Left forelimb (tissue), 1 donor: ENCODE measurements around the gene FRMD1.

ENCODE experiments used
- DNase-seq: peaks from one replicate; pipeline ENCODE4 v3.0.0-alpha.2; 2018; ENCODE audit warnings: low spot score

Gene FRMD1

DNA sequence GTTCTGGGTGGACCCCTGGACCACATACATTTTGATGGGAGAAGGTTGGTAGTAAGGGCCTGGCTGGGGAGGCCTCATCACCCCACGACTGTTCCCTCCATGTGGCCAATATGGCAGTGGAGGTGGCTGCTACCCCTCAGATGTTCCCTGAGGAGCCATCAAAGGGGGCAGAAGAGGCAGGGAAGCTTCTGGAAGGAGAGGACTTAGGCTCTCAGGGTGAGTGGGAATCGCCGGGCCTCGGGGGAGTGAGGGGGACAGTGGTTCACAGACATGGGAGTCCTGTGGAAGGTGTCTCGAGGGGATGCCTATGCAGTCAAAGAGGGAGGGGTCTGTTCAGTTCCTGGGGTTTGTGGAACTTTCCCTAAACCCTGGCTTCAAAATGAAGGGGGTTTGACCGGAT lies 32.9 kb upstream of the FRMD1 start:
- DNase-seq = no peak

DNA sequence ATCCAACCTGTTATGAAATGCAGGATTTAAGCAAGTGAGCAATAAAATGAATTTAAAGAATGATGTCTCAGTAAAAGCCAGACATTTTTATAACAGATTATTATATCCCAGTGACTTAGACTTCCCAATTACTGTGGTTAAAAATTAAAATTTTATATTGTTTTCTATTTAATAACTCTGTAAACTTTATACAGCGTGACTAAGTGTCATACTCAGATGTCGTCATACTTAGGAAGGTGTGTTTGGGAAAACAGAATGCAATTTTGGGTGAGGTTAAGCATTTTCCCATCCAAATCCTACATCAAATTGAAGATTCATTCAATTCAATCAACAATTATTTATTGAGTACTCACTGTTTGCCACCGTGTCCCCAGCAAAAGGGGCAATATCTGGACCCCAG lies 31.4 kb upstream of the FRMD1 start:
- DNase-seq = no peak

DNA sequence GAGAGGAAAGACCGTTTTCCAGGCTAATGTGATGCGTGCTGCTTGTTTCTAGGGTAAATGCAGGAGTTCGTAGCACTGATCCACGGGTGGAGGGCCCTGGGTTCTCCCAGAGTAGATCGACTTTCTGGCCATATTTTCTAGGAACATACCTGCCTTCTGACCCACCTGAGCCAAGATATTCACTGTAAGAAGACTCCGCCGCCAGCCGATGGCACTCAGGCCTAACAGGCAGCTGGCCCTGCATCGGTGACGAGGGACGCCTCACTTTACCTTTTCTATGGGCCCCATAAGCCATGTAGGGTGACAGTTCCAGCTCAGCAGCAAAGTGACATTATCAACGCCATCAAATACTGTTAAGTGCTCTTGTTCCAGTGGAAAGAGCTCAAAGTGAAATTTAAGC lies 30.2 kb upstream of the FRMD1 start:
- DNase-seq = no peak

DNA sequence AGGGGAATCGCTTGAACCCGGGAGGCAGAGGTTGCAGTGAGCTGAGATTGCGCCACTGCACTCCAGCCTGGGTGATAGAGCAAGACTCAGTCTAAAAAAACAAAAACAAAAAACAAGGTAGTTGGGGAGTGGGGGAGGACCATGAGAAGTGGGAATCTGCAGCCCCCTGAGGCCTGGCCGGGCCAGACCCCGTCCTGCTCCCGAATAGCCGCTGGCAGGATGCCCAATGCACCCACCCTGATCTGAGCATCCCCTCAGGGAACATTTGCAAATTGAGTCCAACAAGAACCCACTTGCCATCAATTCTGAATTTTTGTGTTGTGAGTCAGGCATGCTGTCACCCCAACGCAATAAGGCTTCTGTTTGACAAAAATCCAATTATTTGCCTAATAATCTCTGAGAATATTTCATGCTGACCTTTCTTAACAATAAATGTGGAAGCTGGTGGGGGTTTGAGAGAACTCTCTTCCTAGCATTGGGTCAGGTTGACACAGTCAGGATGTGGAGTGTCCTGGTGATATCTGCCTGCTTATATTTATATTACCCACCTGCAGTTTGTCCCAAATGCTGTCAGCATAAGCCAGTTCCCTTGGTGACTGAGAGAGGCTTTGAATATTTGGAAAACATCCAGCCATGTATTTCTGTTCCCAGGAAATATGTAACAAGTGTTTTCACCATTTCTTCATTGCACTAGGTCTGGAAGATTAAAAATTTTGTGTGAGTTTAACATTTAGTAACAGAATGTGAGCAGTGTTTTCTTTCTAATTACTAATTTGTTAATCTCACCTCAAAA lies 28.4 kb upstream of the FRMD1 start:
- no peak for DNase-seq

DNA sequence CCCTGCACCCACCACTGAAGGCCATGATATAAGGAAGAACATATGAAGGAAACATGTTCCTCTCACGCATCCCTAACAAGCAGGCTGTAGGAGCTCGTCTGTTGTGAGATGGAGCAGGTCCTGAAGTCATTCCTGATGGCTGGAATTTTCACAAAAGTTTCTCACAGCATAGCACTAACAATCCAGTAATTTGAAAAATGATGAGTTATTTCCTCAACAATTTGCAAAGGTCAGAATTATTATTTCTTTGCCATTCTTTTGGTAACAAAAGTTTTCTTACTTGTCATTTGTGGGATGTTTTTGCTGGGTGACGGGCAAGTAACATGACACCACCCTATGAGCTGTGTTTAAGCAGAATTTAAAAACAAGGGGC lies 27.6 kb upstream of the FRMD1 start:
- no peak for DNase-seq

DNA sequence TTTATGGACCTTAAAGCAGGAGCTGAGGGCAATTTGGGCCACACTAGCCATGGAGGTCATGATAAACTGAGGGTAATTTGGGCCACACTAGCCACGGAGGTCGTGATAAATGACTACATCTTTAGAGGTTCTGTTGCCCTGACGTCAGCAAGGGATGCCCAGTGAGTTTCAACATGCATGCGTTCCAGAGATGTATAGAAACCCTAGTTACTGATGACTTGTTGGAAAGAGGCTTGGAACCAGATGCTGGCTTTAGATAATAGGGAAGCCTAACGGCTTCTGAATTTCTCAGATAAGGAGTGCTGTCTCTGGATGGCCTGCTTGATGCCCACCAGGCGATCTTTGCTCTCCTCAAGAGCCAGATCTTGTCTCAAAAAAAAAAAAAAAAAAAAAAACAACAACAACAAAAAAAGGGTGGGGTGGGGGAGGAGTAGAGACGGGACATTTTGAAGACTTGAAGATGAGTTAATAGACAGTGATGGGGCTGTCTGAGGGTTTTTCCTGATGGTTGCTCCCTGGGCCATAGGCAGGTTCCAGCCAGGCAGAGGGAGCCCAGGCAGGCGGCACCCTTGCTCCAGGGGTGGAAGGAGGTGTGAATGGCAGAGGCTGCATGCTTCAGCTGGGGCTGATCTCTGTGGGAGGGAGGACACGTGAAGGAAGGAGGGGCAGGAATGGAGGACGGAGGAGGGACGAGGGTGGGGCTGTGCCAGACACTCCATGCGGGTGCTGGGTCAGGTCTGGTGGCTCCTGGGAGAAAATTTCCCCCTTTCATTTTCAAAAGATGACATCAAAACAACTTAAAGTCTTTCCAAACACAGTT lies 27.0 kb upstream of the FRMD1 start:
- no peak for DNase-seq

DNA sequence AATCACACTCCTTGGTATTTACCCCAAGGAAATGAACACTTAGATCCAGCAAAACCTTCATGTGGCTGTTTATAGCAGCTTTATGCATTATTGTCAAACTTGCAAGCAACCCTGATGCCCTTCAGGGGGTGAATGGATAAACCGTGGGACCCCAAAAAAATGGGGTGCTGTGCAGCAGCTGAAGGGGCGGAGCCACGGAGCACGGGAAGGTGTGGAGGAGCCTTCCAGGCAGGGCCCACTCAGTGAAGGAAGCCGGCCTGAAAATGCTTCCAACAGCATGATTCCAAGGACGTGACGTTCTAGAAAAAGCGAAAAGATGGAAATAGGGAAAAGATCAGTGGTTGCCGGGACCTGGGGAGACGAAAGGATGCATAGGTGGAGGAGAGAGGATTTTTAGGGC lies 25.6 kb upstream of the FRMD1 start:
- DNase-seq = no peak

DNA sequence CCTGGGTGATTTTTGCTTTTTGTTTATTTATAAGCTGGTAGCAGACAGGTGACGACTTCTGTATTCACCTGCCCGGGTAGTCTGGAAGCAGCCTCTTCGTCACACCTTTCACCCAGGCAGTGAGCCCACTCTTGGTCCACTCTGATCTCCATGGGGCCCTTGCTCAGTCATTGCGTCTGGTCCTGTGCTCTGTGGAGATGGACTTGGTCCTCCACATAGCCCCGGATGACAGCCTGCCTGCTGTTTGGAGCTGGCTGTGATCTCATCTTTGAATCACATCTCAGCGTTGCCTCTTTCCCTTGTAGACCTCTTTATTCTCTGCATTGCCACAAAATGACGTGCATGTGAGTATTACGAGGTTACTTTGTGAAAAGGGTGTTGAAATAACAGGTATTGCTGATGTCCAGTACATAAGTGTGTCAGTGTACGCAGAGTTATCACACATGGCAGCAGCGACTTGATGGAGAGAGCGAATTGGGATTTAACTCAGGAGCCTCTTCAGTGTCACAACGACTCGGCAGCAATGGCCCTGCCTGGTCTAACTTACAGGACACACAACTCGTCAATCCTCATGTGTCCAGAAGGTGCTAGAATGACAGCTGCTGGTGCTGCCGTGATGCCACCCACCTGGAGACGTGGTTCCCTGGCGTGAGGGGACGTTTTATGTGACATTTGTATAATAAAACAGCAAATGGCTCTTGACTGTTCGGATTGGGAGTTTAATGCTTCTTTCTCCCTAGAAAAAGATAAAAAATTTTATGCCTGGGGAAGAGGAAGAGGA lies 24.2 kb upstream of the FRMD1 start:
- no peak for DNase-seq

DNA sequence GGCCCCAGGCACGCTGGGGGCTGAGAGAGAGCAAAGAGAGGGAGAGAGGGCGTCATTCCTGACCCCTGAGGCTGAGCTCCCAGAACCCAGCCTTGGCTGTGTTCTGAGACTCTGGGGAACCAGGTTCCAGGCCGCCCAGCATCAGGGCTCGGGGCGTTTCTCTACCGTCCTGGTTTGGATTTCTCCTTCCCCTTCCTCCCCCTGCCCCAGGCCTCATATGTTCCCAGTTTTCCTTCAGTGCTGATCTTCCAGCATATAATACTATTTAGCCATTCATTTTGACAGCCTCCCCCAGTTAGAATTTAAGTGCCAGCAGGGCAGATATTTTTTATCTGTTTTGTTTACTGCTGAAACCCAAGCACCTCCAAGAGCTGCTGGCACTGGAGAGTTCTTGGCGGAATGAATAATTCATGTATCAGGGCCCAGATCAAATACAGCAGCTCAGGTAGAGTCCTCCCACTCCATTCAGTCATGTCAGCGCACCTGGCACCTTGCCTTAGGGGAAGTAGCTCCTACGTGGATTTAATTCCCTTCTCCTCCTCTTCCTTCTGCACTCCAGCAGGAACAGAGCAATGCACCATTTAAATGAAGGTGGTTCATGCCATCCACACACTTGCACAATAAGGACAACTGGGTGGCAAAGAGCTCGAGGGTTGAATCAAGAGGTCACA lies 23.4 kb upstream of the FRMD1 start:
- no peak for DNase-seq

DNA sequence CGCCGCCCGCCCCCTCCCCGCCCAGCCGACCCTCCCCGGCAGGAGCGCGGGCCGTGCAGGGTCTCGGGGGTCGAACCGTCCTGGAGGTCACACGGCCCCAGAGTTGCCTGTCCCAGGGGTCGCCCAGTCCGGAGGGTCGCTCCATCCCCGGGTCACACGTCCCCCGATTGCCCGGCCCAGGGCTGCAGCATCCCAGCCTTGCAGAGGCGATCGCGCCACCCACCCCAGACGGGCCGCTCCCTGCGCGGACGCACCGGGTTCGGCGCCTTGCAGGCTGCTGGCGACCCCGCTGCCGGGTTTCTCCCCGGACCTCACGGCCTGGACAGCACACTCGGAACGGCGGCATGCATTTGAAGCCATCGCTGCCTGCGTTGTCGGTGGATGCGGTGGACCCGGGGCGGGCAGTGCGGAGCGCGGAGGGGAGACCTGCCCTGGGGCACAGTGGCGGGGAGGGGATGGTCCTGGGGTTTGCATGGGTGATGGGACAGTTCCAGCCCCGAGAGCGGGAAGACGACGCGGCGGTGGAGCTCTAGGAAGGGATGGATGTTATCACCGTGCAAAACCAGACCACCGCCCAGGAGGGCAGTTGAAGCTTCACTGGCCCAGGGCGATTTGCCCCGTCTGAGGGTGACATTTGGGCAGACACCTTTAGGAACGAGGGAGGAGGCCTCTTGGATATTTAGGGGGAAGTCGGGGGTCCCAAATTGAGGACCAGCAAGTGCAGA lies 22.7 kb upstream of the FRMD1 start:
- no peak for DNase-seq

DNA sequence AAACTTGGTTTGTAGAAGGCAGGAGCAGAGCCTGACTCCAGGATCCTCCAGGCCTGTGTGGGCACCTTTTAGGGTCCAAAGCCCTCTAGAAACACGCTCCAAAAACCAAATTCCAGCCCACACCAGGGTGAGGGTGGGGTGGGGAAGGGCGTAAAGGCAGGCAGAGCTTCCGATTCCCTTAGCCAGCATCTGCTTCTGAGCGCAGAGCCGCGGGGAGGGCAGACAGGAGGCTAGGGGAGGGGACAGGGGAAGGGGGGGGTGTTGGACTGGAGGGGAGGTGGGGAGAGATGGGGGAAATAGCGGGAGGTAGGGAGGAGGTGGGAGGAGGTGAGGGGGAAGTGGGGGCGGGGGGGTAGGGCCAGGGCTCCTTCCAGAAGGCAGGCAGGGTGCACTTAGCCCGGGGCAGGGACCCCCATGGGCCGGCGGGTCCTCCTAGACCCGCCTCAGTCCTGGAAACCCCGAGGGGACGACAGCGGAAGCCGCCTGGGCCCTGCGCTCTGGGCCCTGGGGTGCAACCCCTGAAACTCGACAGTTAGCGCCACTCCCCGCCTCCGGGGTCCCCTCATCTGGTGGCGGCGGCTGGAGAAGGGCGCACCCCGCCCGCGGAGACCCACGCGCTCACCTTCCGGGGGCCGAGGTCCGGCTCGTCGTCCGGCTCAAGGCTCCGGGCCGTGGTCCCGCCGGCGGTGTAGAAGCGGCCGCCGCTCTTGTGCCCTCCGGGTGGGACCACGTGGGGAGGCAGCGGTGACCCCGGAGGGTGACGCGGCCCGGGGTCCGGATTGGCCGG lies 22.0 kb upstream of the FRMD1 start:
- no peak for DNase-seq

DNA sequence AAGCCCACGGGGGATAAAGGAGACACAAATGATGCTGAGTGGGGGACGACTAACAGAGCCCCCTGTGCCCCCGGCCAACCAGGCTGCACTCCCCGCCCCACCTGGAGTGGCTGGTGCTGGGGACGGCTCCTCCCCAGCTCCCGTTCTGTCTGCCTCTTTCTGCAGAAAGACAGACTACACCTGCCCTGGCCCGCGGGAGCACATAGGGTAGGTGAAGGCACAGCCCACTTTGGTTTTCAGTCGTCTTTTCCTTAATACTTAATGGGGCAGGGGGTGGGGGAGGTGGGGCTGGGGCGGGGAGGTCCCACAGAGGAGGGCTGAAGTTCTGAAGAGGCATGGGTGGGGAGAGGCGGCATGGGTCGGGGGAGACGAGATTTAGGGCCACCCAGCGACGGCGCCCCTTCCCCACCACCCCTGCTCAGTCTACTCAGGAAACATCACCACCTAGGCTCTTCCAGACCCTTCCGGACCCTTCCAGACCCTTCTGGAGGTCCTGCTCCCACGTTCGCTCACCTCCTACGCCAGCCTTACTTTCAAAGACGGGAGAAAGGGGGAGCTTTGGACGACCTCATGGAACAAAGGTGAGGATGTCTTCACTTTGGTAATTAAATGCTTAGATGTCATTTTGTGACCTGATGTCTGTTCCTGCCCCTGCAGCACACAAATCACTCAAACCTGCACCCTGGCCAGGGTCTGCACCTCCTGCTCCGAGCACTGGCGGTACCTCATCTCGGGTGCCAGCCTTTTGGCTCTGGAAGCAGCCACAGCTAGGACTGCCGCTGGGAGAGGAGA lies 21.2 kb upstream of the FRMD1 start:
- no peak for DNase-seq

DNA sequence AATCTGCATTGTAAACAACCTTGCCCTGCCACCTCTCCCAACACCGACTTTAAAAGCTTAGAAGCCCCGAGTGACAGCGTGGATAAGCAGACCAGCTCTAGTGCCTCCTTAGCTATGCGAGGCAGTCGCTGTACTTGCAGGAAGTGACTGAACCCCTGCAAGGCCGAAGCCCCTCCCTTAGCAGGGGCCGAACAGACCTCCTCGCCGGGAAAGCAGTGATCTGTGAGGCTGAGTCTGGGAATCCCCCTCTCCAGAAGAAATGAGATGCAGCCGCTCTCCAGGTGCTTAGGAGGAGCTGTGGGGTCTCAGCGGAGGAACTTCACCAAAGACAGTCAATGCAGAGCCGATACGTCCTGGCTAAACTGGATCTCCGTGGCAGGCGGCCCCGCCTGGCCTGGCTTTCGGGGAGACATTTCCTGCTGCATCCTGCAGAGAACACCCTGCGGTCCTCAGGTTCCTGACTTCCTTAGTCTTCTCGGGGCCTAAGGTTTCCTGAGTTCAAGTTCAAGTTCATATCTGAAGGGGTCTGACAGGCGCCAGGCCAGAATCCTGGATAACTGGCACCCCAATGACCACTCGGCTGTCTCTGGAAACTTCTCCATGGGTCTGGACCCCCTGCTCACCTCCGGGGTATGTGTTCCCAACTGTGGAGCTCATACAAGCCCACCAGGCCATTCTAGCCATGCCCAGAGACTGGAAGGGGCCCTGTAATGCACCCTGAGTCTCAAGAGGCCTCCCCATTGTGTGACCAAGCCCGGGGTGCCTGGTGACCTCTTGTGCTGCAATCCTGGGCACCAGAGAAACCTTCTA lies 20.4 kb upstream of the FRMD1 start:
- DNase-seq = no peak

DNA sequence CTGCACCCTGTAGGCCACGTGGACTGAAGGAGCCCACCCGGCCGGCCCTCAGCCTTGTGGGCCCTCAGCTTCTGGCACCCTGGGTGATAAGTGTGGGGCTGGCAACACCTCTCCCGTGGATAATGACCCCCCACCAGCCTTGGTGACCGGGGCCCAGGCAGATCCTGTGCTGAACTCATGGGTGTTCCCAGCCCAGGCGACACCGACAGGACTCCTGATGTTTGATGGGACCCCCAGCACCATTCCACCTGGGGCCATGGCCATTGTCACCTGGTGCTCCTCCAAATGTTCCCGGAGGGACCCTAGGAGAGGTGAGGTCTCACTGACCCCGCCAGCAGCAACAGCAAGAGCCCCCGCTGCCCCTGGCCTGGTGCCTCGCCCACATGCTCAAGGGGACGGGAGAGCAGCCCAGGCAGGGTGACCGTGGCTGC lies 19.4 kb upstream of the FRMD1 start:
- no peak for DNase-seq

DNA sequence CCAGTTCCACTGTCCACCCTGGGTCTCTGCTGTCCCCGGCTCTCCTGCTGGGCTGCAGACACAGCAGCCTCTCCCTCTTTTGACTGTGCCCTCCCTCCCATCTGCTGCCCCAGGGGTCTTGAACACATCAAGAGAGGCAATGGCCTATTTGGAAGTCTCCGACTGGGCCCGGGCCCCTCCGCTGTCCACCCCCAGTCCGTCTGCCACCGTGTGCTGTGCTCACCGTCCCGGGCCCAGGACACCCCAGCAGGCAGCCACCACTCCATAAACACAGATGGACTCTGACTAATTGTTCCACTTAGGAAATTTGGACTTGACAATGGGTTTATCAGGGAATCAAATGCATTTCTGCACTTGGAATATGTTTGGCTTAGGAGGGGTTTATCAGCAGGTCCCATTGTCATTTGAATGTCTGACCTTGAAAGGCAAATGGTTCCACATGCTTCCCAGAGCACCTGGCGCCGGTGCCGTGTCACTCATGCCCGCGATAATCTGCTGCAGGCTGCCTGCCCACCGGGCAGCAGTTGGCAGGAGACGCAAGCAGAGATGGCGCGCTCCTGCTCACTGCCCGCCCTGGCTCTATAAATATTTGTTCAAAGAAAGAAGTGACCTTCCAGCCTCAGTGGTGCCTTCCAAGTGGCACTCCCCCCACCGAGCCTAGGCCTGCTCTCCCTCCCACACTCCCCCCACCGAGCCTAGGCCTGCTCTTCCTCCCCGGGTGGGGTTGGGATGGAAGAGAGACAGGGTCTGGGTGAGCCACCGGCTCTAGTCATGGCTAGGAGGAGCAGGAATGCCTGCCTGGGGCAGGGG lies 18.8 kb upstream of the FRMD1 start:
- DNase-seq = no peak

DNA sequence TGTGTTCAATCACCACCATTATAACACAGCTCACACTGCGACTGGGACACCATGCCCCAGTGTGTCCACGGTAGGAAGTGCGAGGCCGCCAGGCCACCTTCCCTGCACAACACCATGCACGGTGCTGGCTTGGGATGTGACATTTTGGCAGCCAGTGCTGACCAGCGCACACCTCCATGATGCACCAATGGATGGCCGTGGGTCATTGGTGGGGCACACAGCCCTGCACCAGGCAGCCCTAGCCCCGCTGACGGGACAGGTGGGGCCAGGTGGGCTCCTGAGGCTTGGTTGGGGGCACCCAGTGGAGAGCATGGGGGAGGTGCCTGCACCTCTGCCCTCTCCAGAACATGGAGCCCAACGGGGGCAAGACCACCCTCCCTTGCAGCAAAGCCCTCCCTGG lies 18.2 kb upstream of the FRMD1 start:
- no peak for DNase-seq

DNA sequence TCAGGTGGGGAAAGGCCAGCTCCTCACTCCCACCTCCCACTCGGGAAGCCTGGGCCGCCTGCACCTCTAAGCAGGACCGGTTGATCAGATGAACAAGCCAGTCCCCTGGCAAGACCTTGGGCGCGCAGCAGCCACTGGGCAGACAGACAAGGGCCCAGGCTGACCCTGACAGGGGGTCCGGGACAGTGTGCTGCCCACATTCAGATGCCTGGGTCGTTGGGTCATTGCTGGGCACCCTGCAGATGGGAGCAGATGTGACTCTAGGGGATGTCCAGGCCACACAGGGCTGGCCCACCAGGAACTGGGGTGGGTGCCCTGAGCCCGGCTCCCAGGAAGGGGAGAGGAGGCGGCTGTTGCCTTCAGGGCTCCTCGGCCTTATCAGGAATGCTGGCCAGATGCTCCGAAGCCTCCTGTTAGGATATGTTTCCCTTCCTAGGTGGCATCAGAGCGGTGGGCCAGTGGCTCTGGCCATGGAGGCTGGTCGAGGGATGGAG lies 17.3 kb upstream of the FRMD1 start:
- no peak for DNase-seq

DNA sequence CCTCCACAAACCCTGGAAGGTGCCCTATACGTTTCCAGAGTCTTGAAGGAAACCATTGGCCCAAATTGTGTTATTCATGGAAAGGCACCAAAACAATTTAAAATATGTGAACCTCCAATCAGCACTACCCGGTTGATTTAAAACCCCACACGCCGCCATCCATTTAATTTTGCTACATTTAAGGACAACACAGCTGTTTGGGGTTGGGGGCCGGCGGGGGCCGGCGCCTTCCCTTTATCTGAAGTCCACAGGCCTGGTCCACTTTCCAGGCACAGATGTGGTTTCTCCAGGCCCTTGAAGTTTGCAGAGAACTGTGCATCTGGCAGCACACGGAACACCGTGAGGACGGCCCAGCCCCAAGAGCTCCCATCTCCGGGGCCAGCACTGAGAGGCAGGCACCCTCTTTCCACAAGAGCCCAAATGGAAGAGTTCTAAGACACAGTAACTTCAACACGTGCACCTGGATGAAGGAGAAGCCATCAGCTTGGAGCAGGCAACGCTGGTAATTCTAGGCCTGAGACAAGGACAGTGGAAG lies 16.8 kb upstream of the FRMD1 start:
- DNase-seq = no peak
